HepG2 (cell line): ENCODE results near the gene TBC1D19. TPM values are rescaled to one million over a fixed set of nuclear protein-coding genes. Genes with fewer than 3 reads are reported as not detected.
A peak's percentile ranks its signal among the peaks of the same experiment; 100 is the strongest.

Experiments used
- ELF4 ChIP-seq: sonication (generic); formaldehyde crosslinking; IDR thresholded peaks from 2 replicates; pipeline ENCODE4 v1.5.0; 2020; ENCODE audit warnings: missing genetic modification reagents, mild to moderate bottlenecking, moderate library complexity, borderline replicate concordance
- FOXK1 ChIP-seq: sonication (generic); formaldehyde crosslinking; IDR thresholded peaks from 2 replicates; pipeline ENCODE4 v1.4.0; 2020; ENCODE audit warnings: low read depth, missing genetic modification reagents, borderline replicate concordance
- GATAD2A ChIP-seq: IDR thresholded peaks from 2 replicates; pipeline ENCODE4 v1.6.1; 2016
- KLF12 ChIP-seq: sonication (generic); formaldehyde crosslinking; IDR thresholded peaks from 2 replicates; pipeline ENCODE4 v1.4.0; 2020; ENCODE audit warnings: missing genetic modification reagents, borderline replicate concordance
- RBAK ChIP-seq: sonication (generic); formaldehyde crosslinking; IDR thresholded peaks from 2 replicates; pipeline ENCODE4 v1.5.1; 2020; ENCODE audit warnings: mild to moderate bottlenecking, missing genetic modification reagents
- RBFOX2 ChIP-seq: fragments of 200-400 bp; formaldehyde crosslinking; IDR thresholded peaks from 2 replicates; pipeline ENCODE4 v1.6.1; 2017; ENCODE audit warnings: low read depth, mild to moderate bottlenecking, low read length
- RFXAP ChIP-seq: sonication (generic); formaldehyde crosslinking; IDR thresholded peaks from 2 replicates; pipeline ENCODE4 v1.4.0; 2020; ENCODE audit warnings: missing genetic modification reagents, borderline replicate concordance
- RXRB ChIP-seq: IDR thresholded peaks from 2 replicates; pipeline ENCODE4 v1.6.1; 2016; ENCODE audit warnings: borderline replicate concordance, missing genetic modification reagents, missing compliant biosample characterization
- SMAD9 ChIP-seq: sonication (generic); formaldehyde crosslinking; IDR thresholded peaks from 2 replicates; pipeline ENCODE4 v1.5.1; 2020; ENCODE audit warnings: mild to moderate bottlenecking, missing genetic modification reagents
- SNRNP70 ChIP-seq: fragments of 200-400 bp; formaldehyde crosslinking; IDR thresholded peaks from 2 replicates; pipeline ENCODE4 v1.6.1; 2017; ENCODE audit warnings: mild to moderate bottlenecking, low read depth, low read length, moderate library complexity
- SP1 ChIP-seq, 2 experiments: fragments of 450-650 bp in 1 of 2; sonication (generic) in 1 of 2; formaldehyde crosslinking in 1 of 2; IDR thresholded peaks; 2 replicates each; pipeline versions ENCODE4 v1.4.0 to v1.6.1; 2016 to 2020; ENCODE audit warnings: missing genetic modification reagents in 1 of 2
- SP4 ChIP-seq: sonication (generic); formaldehyde crosslinking; IDR thresholded peaks from 2 replicates; pipeline ENCODE4 v1.8.1; 2023; ENCODE audit warnings: mild to moderate bottlenecking, missing genetic modification reagents
- SRSF4 ChIP-seq: fragments of 200-400 bp; formaldehyde crosslinking; IDR thresholded peaks from one replicate; pipeline ENCODE4 v1.6.1; 2018; ENCODE audit warnings: mild to moderate bottlenecking, low read depth, low read length, moderate library complexity; ENCODE audit not compliant: poor library complexity, severe bottlenecking
- TOPORS ChIP-seq: sonication (generic); formaldehyde crosslinking; IDR thresholded peaks from 2 replicates; pipeline ENCODE4 v1.8.0; 2023; ENCODE audit warnings: mild to moderate bottlenecking, missing genetic modification reagents
- TRIM24 ChIP-seq: sonication (generic); formaldehyde crosslinking; IDR thresholded peaks from 2 replicates; pipeline ENCODE4 v1.8.0; 2022; ENCODE audit warnings: mild to moderate bottlenecking, missing genetic modification reagents
- ZFP1 ChIP-seq: IDR thresholded peaks from 2 replicates; pipeline ENCODE4 v1.6.1; 2016
- ZNF10 ChIP-seq: sonication (generic); formaldehyde crosslinking; IDR thresholded peaks from 2 replicates; pipeline ENCODE4 v1.4.0; 2020; ENCODE audit warnings: mild to moderate bottlenecking, low read depth, missing genetic modification reagents, borderline replicate concordance
- ZNF20 ChIP-seq: sonication (generic); formaldehyde crosslinking; IDR thresholded peaks from 2 replicates; pipeline ENCODE4 v1.4.0; 2020; ENCODE audit warnings: mild to moderate bottlenecking, moderate library complexity, missing genetic modification reagents
- ZNF282 ChIP-seq: fragments of 450-650 bp; IDR thresholded peaks from 2 replicates; pipeline ENCODE4 v1.6.1; 2018; ENCODE audit not compliant: partially characterized antibody
- ZNF317 ChIP-seq: sonication (generic); formaldehyde crosslinking; IDR thresholded peaks from 2 replicates; pipeline ENCODE4 v1.5.0; 2020; ENCODE audit warnings: mild to moderate bottlenecking, missing genetic modification reagents
- ZNF343 ChIP-seq: sonication (generic); formaldehyde crosslinking; IDR thresholded peaks from 2 replicates; pipeline ENCODE4 v1.4.0; 2020; ENCODE audit warnings: mild to moderate bottlenecking, missing genetic modification reagents
- ZNF431 ChIP-seq: sonication (generic); formaldehyde crosslinking; IDR thresholded peaks from 2 replicates; pipeline ENCODE4 v1.9.0; 2022; ENCODE audit warnings: missing genetic modification reagents, low read depth, mild to moderate bottlenecking, borderline replicate concordance
- ZNF556 ChIP-seq: sonication (generic); formaldehyde crosslinking; IDR thresholded peaks from 2 replicates; pipeline ENCODE4 v1.4.0; 2020; ENCODE audit warnings: mild to moderate bottlenecking, missing genetic modification reagents, borderline replicate concordance
- ZNF660 ChIP-seq: sonication (generic); formaldehyde crosslinking; IDR thresholded peaks from 2 replicates; pipeline ENCODE4 v1.5.1; 2020; ENCODE audit warnings: mild to moderate bottlenecking, low read depth, missing genetic modification reagents, borderline replicate concordance
- ZNF761 ChIP-seq: sonication (generic); formaldehyde crosslinking; conservative IDR thresholded peaks from 2 replicates; pipeline ENCODE4 v1.4.0; 2020; ENCODE audit warnings: mild to moderate bottlenecking, missing genetic modification reagents
- ZSCAN12 ChIP-seq: sonication (generic); formaldehyde crosslinking; IDR thresholded peaks from 2 replicates; pipeline ENCODE4 v1.9.0; 2021; ENCODE audit warnings: mild to moderate bottlenecking, missing genetic modification reagents
- polyA plus RNA-seq, 8 experiments: library from polyadenylated mRNA; depleted of rRNA in 3 of 8; stranded (reverse) in 7 of 8; unstranded in 1 of 8; fragments of >200 nt; fragmentation: Illumina TruSeq in 4 of 8; extraction: Trizol in 4 of 8; gene quantifications; 2 replicates each; pipeline versions ENCODE4 v1.2.1 to v1.2.3, GENCODE V29; 2011 to 2016; ENCODE audit warnings: low read depth in 4 of 8, missing spikeins in 1 of 8, mixed read lengths in 1 of 8; ENCODE audit not compliant: insufficient read depth in 1 of 8
- total RNA-seq, 5 experiments: library from RNA; depleted of rRNA; stranded (reverse); fragments of >200 nt; fragmentation: Illumina TruSeq; extraction: Trizol; gene quantifications; 2 replicates each; pipeline ENCODE4 v1.2.3, GENCODE V29; 2016; ENCODE audit warnings: low read depth in 1 of 5
- TF ChIP-seq, protein P1 (sequence below): sonication (generic); formaldehyde crosslinking; IDR thresholded peaks from 2 replicates; pipeline ENCODE4 v1.8.0; 2022; ENCODE audit warnings: mild to moderate bottlenecking, missing genetic modification reagents

The TBC1D19 gene
- total and polyA plus RNA-seq, 2 of the 13 experiments (the other 11 are each of a cell fraction or from before 2014, with no cell fraction given), result 1.6 to 3.5 TPM

DNA sequence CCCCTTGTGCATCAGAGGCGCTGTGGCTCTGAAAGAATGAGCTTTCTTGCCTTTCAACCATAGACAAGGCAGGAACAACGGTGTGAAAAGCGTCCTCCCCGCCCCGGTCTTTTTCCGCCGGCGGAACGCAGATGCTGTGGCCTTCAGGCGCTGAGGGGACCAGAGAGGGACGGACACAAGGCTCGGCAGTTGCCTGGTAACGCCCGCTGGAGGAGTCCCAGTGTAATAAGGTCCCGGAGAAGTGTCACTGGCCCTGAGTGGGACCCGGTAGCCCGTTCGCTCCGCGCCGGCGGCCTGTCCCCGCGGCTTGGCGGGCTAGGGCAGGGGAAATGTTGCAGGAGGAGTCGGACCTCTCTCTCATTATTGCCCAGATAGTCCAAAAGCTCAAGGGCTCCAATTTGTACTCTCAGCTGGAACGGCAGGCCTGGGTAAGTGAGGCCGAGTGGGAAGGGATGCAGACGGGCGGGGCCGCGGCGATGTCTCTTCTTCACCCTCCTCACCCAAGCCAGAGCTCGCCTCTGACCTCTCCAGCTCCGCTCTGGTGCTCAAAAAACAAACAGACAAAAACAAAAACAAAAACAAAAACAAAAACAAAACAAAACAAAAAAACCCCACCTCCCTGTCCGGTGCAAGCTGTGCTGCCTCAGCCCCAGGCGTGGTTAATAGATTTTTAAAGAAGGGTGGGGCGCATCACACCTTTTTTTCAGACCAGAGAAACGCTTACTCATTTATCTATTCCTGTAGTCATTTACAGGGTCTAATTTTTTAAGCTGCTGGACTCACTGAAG, at the start of gene TBC1D19 (continued):
- TF ChIP-seq ZNF10 (CRISPR knock-in tag), result no peak
- no peak for TF ChIP-seq ZNF660 (CRISPR knock-in tag)
- TF ChIP-seq ZNF761, result peak; percentile 70; the same call in 1 of the 2 replicates
- TF ChIP-seq RFXAP (CRISPR knock-in tag), result peak; percentile 88; the same call in 1 of the 2 replicates
- TF ChIP-seq ELF4, result no peak
- peak; percentile 87; the same call in 1 of the 2 replicates for TF ChIP-seq FOXK1
- no peak for TF ChIP-seq SRSF4
- TF ChIP-seq ZNF556, result peak; percentile 97
- no peak for TF ChIP-seq SP1 (IDR thresholded peaks at IDR 0.05)
- TF ChIP-seq SP1 (CRISPR knock-in tag; IDR thresholded peaks at IDR 0.05), result peak; percentile 86
- no peak for TF ChIP-seq TRIM24
- TF ChIP-seq, protein P1, sequence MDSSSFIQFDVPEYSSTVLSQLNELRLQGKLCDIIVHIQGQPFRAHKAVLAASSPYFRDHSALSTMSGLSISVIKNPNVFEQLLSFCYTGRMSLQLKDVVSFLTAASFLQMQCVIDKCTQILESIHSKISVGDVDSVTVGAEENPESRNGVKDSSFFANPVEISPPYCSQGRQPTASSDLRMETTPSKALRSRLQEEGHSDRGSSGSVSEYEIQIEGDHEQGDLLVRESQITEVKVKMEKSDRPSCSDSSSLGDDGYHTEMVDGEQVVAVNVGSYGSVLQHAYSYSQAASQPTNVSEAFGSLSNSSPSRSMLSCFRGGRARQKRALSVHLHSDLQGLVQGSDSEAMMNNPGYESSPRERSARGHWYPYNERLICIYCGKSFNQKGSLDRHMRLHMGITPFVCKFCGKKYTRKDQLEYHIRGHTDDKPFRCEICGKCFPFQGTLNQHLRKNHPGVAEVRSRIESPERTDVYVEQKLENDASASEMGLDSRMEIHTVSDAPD (CRISPR knock-in tag), result peak; percentile 25; the same call in 1 of the 2 replicates
- 0 out of 2 replicates have a peak, but pooled peaks have one; percentile 46 for TF ChIP-seq ZNF343
- 0 out of 2 replicates have a peak, but pooled peaks have one; percentile 75 for TF ChIP-seq SMAD9 (CRISPR knock-in tag)
- TF ChIP-seq ZNF20, result no peak
- TF ChIP-seq RXRB (CRISPR knock-in tag), result peak; percentile 68; the same call in 1 of the 2 replicates
- TF ChIP-seq KLF12 (CRISPR knock-in tag), result peak; percentile 99; the same call in 1 of the 2 replicates
- no peak for TF ChIP-seq ZSCAN12
- TF ChIP-seq GATAD2A (CRISPR knock-in tag), result peak; percentile 81
- 0 out of 2 replicates have a peak, but pooled peaks have one; percentile 51 for TF ChIP-seq RBFOX2
- TF ChIP-seq SP4 (CRISPR knock-in tag), result peak; percentile 82
- TF ChIP-seq SNRNP70, result no peak
- TF ChIP-seq ZFP1, result peak; percentile 95
- TF ChIP-seq ZNF431, result peak; percentile 81; the same call in 1 of the 2 replicates
- TF ChIP-seq ZNF317 (CRISPR knock-in tag), result peak; percentile 34; the same call in 1 of the 2 replicates
- TF ChIP-seq TOPORS (CRISPR knock-in tag), result 0 out of 2 replicates have a peak, but pooled peaks have one; percentile 20
- TF ChIP-seq ZNF282, result no peak
- TF ChIP-seq RBAK, result 0 out of 2 replicates have a peak, but pooled peaks have one; percentile 48
